ENCODE results near the gene MAT1A. TPM values are rescaled to one million over a fixed set of nuclear protein-coding genes. Genes with fewer than 3 reads are reported as not detected.
"Not testable (repeated sequence)": the region's sequence is repeated elsewhere in the genome, so short reads cannot be mapped to it uniquely, and the experiment has no call there.

The MAT1A gene
- total RNA-seq, 1 donor from 2014 or later: not detected

- no peak for TF ChIP-seq CTCF (IDR thresholded peaks at IDR 0.05; ENCODE audit: insufficient read depth, low read length, severe bottlenecking)
- DNase-seq (ENCODE audit: low read depth) (no peak), FAIRE-seq (no peak)
Observed at GRCh38 chr10:80318742-80319141, 29.3 kb upstream of the MAT1A start.

GRCh38 chr10:80315391-80315790 is 25.9 kb upstream of the MAT1A start:
- no peak for FAIRE-seq
- Histone ChIP-seq H3K4me3 (ENCODE audit: low read depth, low read length) (no peak overlapping the region), H3K36me3 (ENCODE audit: control insufficient read depth, insufficient read depth, low read length) (no peaks in the 10 kb centered on the region), H3K27me3 (ENCODE audit: control insufficient read depth, insufficient read depth, low read length) (no peaks in the 10 kb centered on the region)
- no peak for DNase-seq (ENCODE audit: low read depth)
- no peak for TF ChIP-seq CTCF (IDR thresholded peaks at IDR 0.05; ENCODE audit: insufficient read depth, low read length, severe bottlenecking)

More at GRCh38 chr10:80318742-80319141, 29.3 kb upstream of the MAT1A start:
- H3K27me3 ChIP-seq (ENCODE audit: control insufficient read depth, insufficient read depth, low read length): no peaks in the 10 kb centered on the region
- H3K36me3 ChIP-seq (ENCODE audit: control insufficient read depth, insufficient read depth, low read length): no peaks in the 10 kb centered on the region
- no peak overlapping the region for H3K4me3 ChIP-seq (ENCODE audit: low read depth, low read length)

GRCh38 chr10:80313523-80313922 is 24.1 kb upstream of the MAT1A start:
- Histone ChIP-seq H3K27me3 (ENCODE audit: control insufficient read depth, insufficient read depth, low read length) (no peaks in the 10 kb centered on the region), H3K36me3 (ENCODE audit: control insufficient read depth, insufficient read depth, low read length) (no peaks in the 10 kb centered on the region), H3K4me3 (ENCODE audit: low read depth, low read length) (no peak overlapping the region)
- no peak for TF ChIP-seq CTCF (IDR thresholded peaks at IDR 0.05; ENCODE audit: insufficient read depth, low read length, severe bottlenecking)
- FAIRE-seq: no peak
- DNase-seq (ENCODE audit: low read depth): no peak

DNA sequence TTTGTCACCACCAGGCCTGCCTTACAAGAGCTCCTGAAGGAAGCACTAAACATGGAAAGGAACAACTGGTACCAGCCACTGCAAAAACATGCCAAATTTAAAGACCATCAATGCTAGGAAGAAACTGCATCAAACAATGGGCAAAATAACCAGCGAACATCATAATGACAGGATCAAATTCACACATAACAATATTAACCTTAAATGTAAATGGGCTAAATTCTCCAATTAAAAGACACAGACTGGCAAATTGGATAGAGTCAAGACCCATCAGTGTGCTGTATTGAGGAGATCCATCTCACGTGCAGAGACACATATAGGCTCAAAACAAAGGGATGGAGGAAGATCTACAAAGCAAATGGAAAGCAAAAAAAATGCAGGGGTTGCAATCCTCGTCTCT is 16.5 kb upstream of the MAT1A start:
- H3K27me3 ChIP-seq (ENCODE audit: control insufficient read depth, insufficient read depth, low read length); DNase-seq (ENCODE audit: low read depth); H3K4me3 ChIP-seq (ENCODE audit: low read depth, low read length); H3K36me3 ChIP-seq (ENCODE audit: control insufficient read depth, insufficient read depth, low read length); FAIRE-seq: not testable (repeated sequence)

DNA sequence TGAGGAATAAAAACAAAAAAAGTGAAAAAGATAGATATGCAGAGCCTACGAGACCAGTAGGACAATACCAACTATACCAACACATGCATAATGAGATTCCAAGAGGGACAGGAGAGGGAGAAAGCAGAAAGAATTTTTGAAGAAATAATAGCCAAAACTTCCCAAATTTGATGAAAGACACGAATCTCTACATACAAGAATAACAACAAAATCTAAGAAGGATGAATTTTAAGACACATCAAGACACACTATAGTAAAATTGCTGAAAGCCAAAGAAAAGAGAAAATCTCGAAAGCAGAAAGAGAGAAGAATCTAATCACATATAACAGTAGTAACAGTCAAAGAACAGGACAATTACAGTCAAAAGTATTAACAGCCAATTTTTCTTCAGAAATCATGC is 7.5 kb upstream of the MAT1A start:
- H3K4me3 ChIP-seq (ENCODE audit: low read depth, low read length): no peak overlapping the region
- TF ChIP-seq CTCF (IDR thresholded peaks at IDR 0.05; ENCODE audit: insufficient read depth, low read length, severe bottlenecking): no peak
- H3K27me3 ChIP-seq (ENCODE audit: control insufficient read depth, insufficient read depth, low read length): no peaks in the 10 kb centered on the region
- DNase-seq (ENCODE audit: low read depth) (no peak), FAIRE-seq (no peak)
- H3K36me3 ChIP-seq (ENCODE audit: control insufficient read depth, insufficient read depth, low read length): no peaks in the 10 kb centered on the region

DNA sequence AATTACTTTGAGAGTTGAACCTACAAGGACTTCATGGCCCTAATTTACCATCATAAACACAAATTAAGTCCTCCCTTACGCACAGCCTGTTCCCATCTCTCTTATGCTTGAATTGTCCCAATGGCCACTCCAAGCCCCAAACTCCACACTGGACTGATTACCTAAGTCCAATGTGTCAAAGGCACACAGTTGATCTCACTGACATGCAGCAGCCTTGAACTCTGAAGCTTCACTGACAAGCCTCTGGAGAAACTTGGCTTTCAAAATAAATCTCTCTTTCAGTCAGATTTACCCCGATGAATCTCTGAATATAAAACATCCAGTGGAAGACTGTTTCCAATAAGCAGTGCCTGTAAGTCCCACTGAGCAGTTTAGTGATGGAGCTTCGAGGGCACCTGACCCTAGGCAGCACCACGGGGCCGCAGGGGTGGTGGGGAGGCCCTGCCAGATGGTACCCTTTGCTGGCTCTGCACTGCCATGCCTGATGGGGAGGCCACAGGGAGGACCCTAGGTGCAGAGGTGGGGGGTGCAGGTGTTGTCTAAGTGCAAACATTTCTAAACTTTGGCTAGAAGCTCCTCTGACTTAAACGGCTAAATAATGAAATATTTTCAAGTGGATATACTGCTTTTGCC is 3.3 kb upstream of the MAT1A start:
- H3K4me3 ChIP-seq (ENCODE audit: low read depth, low read length): no peak overlapping the region
- TF ChIP-seq CTCF (IDR thresholded peaks at IDR 0.05; ENCODE audit: insufficient read depth, low read length, severe bottlenecking): no peak
- no peak for DNase-seq (ENCODE audit: low read depth)
- H3K27me3 ChIP-seq (ENCODE audit: control insufficient read depth, insufficient read depth, low read length): no peaks in the 10 kb centered on the region
- FAIRE-seq: no peak
- no peaks in the 10 kb centered on the region for H3K36me3 ChIP-seq (ENCODE audit: control insufficient read depth, insufficient read depth, low read length)
